GM12865 (cell line): Measurements from ENCODE around the gene CAMK2B.

Experiments used
- DNase-seq: peaks from one replicate; pipeline ENCODE4 v3.0.0; 2010; ENCODE audit warnings: low read depth
- H3K4me3 ChIP-seq: 2 replicates; pipeline ENCODE4 v1.5.1; 2011; ENCODE audit warnings: mild to moderate bottlenecking, low read depth, low read length, control low read depth
- TF ChIP-seq, protein P1 (sequence below): IDR thresholded peaks from 2 replicates; pipeline ENCODE4 v1.5.1; 2011; ENCODE audit warnings: low read length, control low read depth, low read depth, inconsistent platforms; ENCODE audit not compliant: insufficient read depth; ENCODE audit errors: missing control alignments

Gene CAMK2B

DNA sequence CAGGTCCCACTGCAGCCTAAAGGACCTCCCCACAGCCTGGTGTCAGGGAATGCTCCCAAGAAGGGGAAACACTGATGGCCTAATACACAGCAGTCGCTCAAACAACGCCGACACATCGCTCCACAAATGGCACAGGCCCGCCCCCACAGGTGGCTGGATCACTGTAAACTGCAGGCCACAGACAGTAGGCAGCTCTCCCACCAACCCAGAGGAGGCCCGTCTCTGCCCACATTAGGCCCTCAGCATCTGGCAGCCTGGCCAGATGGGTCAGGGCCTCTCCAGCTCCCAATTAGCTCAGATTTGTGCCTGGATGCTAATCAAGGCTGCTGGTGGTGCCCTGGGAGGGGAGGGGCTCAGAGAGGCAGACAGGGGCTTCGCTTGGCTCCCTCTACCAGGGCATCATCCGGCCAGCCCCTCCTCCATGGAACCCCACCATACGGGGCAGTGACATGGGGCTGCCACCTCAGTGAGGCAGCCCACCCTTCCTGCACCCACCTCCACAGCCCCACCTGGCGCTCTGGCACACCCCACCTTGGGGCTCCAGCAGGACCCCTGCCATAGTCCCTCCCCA is 42.7 kb downstream of the CAMK2B start:
- DNase-seq, result no peak
- no peak overlapping the region for H3K4me3 ChIP-seq
- TF ChIP-seq, protein P1, sequence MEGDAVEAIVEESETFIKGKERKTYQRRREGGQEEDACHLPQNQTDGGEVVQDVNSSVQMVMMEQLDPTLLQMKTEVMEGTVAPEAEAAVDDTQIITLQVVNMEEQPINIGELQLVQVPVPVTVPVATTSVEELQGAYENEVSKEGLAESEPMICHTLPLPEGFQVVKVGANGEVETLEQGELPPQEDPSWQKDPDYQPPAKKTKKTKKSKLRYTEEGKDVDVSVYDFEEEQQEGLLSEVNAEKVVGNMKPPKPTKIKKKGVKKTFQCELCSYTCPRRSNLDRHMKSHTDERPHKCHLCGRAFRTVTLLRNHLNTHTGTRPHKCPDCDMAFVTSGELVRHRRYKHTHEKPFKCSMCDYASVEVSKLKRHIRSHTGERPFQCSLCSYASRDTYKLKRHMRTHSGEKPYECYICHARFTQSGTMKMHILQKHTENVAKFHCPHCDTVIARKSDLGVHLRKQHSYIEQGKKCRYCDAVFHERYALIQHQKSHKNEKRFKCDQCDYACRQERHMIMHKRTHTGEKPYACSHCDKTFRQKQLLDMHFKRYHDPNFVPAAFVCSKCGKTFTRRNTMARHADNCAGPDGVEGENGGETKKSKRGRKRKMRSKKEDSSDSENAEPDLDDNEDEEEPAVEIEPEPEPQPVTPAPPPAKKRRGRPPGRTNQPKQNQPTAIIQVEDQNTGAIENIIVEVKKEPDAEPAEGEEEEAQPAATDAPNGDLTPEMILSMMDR, result no peak

DNA sequence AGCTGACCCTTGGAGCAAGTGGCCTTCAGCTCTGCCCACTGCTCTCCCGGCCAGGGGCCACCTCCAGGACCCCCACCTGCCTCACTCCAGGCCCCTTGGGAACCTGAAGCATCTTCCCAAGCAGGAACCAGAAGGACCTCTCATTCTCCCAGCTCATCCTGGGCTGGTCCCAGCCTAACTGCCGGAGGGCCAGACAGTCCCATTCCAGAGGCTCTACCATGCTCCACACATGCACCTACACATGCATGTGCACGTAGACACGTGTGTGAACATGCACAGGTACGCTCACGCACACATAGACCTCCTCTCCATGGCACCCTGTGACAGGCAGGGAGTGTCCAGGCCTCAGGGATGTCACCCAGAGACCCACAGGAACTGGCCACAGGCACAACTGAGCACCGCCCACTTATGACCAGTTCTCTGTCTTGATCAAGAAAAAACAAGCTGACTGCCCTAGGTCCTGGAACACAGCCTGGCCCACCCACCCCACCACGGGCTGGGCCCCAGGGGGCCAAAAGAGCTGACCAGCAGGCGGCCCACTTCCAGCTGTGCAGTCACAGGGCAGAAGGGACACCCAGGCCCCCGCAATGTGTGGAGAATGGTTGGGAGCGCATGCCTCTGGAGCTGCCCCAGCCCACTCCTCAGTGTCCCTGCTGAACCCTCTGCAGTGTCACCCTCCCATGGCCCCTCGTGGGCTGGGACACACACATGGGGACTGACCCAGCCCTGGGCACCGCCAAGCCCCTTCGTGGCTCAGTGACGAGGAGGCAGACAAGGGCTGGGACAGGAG is 43.4 kb downstream of the CAMK2B start:
- no peak for DNase-seq
- TF ChIP-seq, protein P1, result no peak

DNA sequence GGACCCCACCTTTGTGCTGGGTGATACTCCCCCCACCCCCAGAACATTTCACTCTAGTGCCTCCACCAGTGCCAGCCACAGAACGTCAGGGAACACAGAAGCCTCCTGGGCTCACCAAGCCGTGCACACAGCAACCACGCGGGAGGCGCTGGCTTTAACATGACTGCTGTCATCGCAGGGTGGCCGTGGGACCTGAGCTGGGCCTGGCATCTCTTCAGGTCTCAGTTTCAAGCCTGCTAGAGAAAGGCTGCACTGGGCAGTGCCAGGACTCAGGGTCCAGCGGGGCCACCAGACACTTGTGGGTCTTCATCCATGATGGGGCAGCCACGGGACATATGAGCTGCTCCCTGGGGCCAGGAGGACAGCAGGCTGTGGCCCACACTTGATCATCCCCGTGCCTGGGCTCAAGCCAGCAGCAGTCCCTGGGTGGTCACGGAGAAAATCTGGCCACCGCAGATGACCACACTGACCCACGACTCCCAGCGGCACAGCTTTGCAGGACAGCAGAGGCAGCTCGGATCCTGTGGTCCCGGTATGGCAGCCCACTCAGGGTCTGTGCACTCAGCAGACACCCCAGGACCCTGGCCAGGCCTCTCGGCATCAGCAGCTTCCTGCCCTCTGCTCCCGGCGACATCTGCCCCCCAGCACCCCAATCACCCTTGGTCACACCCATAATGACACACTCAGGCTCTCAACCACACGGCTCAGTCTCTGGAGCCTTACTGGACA is 44.2 kb downstream of the CAMK2B start:
- DNase-seq, result no peak
- TF ChIP-seq, protein P1, result no peak
- H3K4me3 ChIP-seq, result no peak overlapping the region

More for the DNA sequence above, 43.4 kb downstream of the CAMK2B start:
- H3K4me3 ChIP-seq, result no peak overlapping the region

DNA sequence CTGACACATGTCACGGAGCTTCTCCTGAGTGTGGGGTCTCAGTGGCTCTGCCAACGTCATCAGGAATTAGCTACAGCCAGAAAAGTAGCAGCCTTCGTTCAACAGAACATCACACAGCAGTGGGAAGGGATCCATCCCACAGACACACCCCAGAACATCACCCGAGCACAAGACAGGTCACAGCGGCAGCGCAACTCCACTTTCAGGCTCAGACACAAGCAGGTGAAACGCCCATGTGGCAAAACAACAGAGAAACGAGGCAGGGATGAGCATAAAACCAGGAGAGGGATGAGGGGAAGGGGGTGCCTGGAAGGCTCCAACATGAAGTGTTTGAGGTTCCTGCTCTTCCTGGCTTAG is 44.8 kb downstream of the CAMK2B start:
- TF ChIP-seq, protein P1, result no peak
- no peak for DNase-seq
- H3K4me3 ChIP-seq, result no peak overlapping the region

DNA sequence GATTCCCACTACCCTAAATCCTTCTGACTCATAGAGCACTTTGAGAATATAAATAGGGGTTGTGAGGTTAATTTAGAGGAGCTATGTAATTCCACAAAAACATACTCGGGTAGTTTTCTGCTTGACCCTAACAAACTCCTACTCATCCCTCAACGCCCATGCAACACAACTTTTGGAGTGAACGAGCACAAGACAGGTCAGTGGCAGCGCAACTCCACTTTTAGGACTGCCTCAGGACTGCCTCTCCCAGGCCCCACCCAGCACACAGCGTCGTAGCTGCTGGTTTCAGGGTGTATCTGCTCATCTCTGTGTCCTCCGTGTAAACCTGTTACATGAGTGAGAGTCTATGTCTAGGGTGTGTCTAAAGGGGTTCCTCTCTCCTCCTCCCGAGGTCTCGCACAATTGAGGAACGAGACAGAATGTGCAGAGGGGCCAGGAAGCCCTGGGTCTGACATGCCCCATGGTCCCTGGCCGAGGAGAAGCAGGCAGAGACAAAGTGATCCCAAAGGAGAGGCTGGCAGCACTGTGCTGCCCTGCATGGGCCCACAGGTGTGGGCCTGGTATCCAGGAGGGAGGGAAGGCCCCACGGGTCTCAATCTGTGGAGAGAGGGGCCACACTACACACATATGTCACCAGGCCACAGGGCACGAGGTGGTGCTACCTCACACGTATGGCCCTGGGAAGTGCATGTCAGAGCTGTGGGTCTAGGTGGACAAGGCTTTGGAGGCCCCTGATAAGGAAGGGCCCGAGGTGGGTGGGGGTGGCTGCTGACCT is 45.5 kb downstream of the CAMK2B start:
- no peak for DNase-seq
- TF ChIP-seq, protein P1, result no peak
- H3K4me3 ChIP-seq, result no peak overlapping the region

DNA sequence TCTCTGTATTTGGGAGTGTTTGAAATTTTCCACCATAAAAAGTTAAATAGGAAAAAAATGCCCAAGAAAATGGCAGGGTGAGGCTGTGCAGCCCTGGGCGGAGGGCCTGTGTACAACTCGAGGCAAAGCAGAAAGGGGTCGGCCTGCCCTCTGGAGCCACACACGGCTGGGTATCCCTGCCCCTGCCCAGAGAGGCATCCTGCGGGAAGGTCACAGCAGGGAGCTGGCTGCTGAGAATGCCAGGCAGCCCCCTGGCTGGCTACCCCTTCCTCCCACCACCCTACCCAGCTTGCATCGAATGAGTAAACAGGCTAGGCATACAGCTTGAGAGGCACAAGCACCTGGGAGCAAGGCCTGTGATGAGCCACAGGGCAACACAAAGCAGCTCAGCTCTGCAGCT is 46.1 kb downstream of the CAMK2B start:
- no peak overlapping the region for H3K4me3 ChIP-seq
- TF ChIP-seq, protein P1, result no peak
- no peak for DNase-seq
